GM23248 (cell line): ENCODE data around the gene MTUS2.

Experiments used
- EZH2 ChIP-seq: fragments of 200-600 bp; sonication (generic); IDR thresholded peaks from 2 replicates; pipeline ENCODE4 v1.6.1; 2018; ENCODE audit warnings: antibody characterized with exemption, mild to moderate bottlenecking; ENCODE audit not compliant: insufficient read depth, poor library complexity, severe bottlenecking
- EZH2phosphoT487 ChIP-seq: fragments of 200-600 bp; sonication (generic); IDR thresholded peaks from 2 replicates; pipeline ENCODE4 v1.6.1; 2018; ENCODE audit warnings: antibody characterized with exemption, moderate library complexity, mild to moderate bottlenecking, low read depth; ENCODE audit not compliant: insufficient read depth

- TF ChIP-seq EZH2phosphoT487 = no peak
- TF ChIP-seq EZH2 = no peak
These were observed 410.2 kb downstream of the MTUS2 start for GRCh38 chr13:29230299-29230845.
